Measurements from ENCODE around the gene ABCC1. TPM values are rescaled to one million over a fixed set of nuclear protein-coding genes. Genes with fewer than 3 reads are reported as not detected.

The ABCC1 gene
- polyA plus RNA-seq, 6 donors from 2014 or later: 2.9 to 9.0 (median 5.3) TPM

DNA sequence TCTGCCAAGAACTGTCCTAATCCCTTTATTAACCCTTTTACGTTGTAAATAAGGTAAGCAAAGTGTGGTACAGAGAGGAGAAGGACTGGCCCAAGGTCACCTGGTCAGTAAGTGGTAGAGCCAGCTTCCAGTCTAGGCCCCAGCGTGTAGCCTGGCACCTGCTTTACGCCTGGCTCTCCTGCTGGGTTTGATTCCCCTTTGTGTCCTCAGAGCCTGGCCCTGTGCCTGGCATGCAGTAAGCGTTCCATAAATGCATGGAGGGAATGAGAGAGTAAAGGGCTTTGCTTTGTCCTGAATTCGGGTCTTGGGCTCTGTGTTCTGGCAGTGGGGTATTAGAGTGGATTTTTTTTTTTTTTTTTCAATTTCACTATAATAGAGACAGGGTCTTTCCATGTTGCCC lies 62.7 kb downstream of the ABCC1 start:
- no peak overlapping the region for H3K4me3 Mint-ChIP-seq
- peak overlapping the region in 1 of 6 donors; percentile 42 for H3K27ac Mint-ChIP-seq
- no peaks in the 10 kb centered on the region for H3K27me3 Mint-ChIP-seq
- no peak for DNase-seq
- ATAC-seq (ENCODE audit: low read depth in 2 of 2): no peak
- peaks cover 0 to 4% (median 0%) of the 10 kb centered on the region in 7 donors for H3K9me3 Mint-ChIP-seq
- peaks cover 6 to 18% of the 10 kb centered on the region in 2 donors for H3K36me3 Mint-ChIP-seq
- peaks cover 30 to 36% (median 33%) of the 10 kb centered on the region in 3 donors for H3K4me1 Mint-ChIP-seq

- DNase-seq (no peak), ATAC-seq (ENCODE audit: low read depth in 2 of 2) (no peak)
- Mint-ChIP-seq H3K27me3 (no peaks in the 10 kb centered on the region), H3K9me3 (no peaks in the 10 kb centered on the region), H3K4me3 (no peak overlapping the region), H3K4me1 (peaks cover 23 to 34% (median 29%) of the 10 kb centered on the region in 3 donors), H3K36me3 (peaks cover 17 to 33% of the 10 kb centered on the region in 2 donors), H3K27ac (peak overlapping the region in 5 of 6 donors; percentile 2 to 85 (median 41))
Observed at GRCh38 chr16:16013812-16014211, 64.4 kb downstream of the ABCC1 start.

DNA sequence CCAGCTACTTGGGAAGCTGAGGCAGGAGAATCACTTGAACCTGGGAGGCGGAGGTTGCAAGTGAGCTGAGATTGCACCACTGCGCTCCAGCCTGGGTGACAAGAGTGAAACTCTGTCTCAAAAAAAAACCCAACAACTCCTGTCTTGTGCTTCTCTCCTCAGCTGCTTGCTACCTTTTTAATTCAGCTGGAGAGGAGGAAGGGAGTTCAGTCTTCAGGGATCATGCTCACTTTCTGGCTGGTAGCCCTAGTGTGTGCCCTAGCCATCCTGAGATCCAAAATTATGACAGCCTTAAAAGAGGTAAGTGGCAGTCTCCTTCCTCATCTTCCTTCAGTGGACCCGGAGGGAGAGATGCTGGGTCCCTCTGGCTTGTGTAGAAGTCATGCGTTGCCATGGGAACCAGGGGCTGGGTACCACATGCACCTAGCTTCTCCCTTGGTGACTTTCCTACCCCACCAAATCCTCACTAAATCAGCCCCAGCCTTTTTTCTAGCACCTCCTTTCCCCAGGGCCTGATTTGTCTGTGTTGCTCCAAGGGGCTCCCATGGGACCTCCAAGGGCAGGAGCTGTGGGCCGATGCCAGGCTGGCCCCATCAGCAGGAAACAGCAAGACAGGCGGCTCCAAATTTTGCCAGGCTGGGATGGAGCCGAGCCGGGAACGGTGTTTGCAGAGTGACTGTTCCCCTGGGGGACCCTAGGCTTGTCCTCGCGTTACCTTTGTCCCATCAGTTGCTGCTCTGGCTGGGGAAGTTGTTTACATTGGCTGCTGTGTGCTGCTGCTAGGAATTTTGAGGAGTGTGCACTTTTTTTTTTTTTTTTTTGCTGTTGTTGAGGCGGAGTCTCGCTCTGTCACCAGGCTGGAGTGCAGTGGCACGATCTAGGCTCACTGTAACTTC lies 65.2 kb downstream of the ABCC1 start:
- Mint-ChIP-seq H3K9me3 (no peaks in the 10 kb centered on the region), H3K36me3 (peaks cover 20 to 37% of the 10 kb centered on the region in 2 donors), H3K4me3 (peak overlapping the region in 1 of 8 donors; percentile 33), H3K4me1 (peaks cover 16 to 27% (median 25%) of the 10 kb centered on the region in 3 donors), H3K27ac (peak overlapping the region in 4 of 6 donors; percentile 18 to 61 (median 42)), H3K27me3 (no peaks in the 10 kb centered on the region)
- DNase-seq (no peak), ATAC-seq (ENCODE audit: low read depth in 2 of 2) (no peak)

DNA sequence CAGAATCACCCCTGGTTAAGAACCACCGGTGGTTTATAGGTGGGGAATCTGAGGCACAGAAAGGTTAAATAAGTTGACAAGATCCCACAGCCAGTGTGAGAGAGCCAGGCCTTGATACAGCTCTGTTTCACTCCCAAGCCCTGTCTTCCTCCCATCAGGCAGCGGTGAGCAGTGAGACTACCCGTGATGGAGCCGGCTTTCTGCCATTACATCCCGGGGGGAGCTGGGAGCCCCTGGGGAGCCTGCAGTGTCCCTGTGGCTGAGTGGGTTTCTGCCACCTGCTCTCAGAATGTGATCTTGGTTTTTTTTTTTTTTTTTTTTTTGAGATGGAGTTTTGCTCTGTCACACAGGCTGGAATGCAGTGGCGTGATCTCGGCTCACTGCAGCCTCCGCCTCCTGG lies 66.4 kb downstream of the ABCC1 start:
- peaks cover 20 to 36% of the 10 kb centered on the region in 2 donors for H3K36me3 Mint-ChIP-seq
- ATAC-seq (ENCODE audit: low read depth in 2 of 2) (no peak), DNase-seq (no peak)
- H3K4me1 Mint-ChIP-seq: peaks cover 20 to 25% (median 22%) of the 10 kb centered on the region in 3 donors
- no peak overlapping the region for H3K4me3 Mint-ChIP-seq
- H3K27me3 Mint-ChIP-seq: no peaks in the 10 kb centered on the region
- H3K27ac Mint-ChIP-seq: peak overlapping the region in 2 of 6 donors; percentile 47 to 75
- no peaks in the 10 kb centered on the region for H3K9me3 Mint-ChIP-seq

DNA sequence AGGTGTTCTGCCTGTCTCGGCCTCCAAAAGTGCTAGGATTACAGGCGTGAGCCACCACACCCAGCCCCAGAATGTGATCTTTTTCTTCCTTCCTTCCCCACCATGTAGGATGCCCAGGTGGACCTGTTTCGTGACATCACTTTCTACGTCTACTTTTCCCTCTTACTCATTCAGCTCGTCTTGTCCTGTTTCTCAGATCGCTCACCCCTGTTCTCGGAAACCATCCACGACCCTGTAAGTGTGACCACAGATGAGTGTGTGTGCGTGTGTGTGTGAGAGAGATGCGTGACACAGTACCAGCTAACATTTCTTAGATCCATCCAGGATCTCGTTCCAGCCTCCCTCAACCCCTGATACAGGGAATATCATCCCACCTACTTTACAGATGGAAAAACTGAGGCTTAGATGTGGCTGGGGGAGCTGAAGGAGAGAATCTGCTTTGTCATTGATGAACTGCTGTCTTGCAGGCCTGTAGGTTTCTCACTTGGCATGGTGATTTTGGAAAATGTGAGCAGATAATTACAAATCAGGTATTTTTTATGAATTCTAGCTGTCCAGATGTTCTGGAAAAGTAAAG lies 67.1 kb downstream of the ABCC1 start:
- no peak for DNase-seq
- H3K27ac Mint-ChIP-seq: peak overlapping the region in 5 of 6 donors; percentile 46 to 86 (median 58)
- peaks cover 20 to 34% of the 10 kb centered on the region in 2 donors for H3K36me3 Mint-ChIP-seq
- ATAC-seq (ENCODE audit: low read depth in 2 of 2): no peak
- no peak overlapping the region for H3K4me3 Mint-ChIP-seq
- H3K27me3 Mint-ChIP-seq: no peaks in the 10 kb centered on the region
- no peaks in the 10 kb centered on the region for H3K9me3 Mint-ChIP-seq
- peaks cover 25 to 27% (median 27%) of the 10 kb centered on the region in 3 donors for H3K4me1 Mint-ChIP-seq

DNA sequence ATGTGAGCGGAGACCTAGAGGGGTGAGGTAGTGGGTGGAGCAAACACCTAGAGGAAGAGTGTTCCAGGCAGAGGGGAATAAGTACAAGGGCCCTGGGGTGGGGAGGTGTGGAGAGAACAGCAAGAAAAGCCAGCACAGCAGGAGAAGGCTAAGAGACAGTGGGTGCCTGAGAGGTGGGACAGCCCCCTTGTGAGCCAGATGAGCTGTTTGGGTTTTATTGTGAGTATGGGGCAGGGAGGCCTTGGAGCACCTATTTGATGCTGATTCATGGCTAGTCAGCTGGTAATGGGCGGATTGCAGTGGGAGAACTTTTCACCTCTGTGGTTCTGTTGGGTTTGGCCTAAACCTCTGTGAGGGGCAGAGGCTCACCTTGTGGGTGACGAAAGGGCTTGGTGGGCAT lies 68.4 kb downstream of the ABCC1 start:
- no peak overlapping the region for H3K27ac Mint-ChIP-seq
- DNase-seq (no peak), ATAC-seq (ENCODE audit: low read depth in 2 of 2) (no peak)
- peaks cover 29 to 39% (median 34%) of the 10 kb centered on the region in 3 donors for H3K4me1 Mint-ChIP-seq
- H3K36me3 Mint-ChIP-seq: peaks cover 20 to 34% of the 10 kb centered on the region in 2 donors
- H3K27me3 Mint-ChIP-seq: no peaks in the 10 kb centered on the region
- H3K9me3 Mint-ChIP-seq: no peaks in the 10 kb centered on the region
- no peak overlapping the region for H3K4me3 Mint-ChIP-seq

- Mint-ChIP-seq H3K4me3 (no peak overlapping the region), H3K9me3 (no peaks in the 10 kb centered on the region), H3K36me3 (peaks cover 20 to 34% of the 10 kb centered on the region in 2 donors), H3K27ac (no peak overlapping the region), H3K27me3 (no peaks in the 10 kb centered on the region), H3K4me1 (peaks cover 34 to 45% (median 42%) of the 10 kb centered on the region in 3 donors)
- DNase-seq (no peak), ATAC-seq (ENCODE audit: low read depth in 2 of 2) (no peak)
Observed at GRCh38 chr16:16018705-16019104, 69.3 kb downstream of the ABCC1 start.

DNA sequence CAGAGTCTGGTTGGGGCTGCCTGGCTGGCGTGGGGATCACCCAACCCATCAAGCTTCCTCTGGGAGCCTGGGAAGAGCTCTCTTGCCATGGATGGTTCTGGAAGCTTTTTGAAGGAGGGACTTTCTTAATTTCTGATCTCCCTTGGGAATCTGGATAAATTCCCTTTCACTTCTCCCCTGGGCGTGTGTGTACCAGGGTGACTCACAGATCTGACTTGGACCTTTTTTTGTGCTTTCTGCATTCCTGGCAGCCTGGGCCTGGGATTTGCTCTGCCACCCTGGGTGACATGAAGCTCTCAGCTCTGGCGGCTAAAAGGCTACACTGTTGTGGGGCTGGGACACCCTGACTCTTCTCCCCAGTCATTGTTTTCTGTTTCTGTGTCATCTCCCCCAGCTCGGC lies 70.1 kb downstream of the ABCC1 start:
- DNase-seq: no peak
- Mint-ChIP-seq H3K36me3 (peaks cover 20 to 34% of the 10 kb centered on the region in 2 donors), H3K4me1 (peaks cover 37 to 50% (median 45%) of the 10 kb centered on the region in 3 donors), H3K27me3 (no peaks in the 10 kb centered on the region), H3K27ac (no peak overlapping the region), H3K4me3 (no peak overlapping the region), H3K9me3 (no peaks in the 10 kb centered on the region)
- ATAC-seq (ENCODE audit: low read depth in 2 of 2): no peak

- Mint-ChIP-seq H3K9me3 (no peaks in the 10 kb centered on the region), H3K36me3 (peaks cover 20 to 34% of the 10 kb centered on the region in 2 donors), H3K27me3 (no peaks in the 10 kb centered on the region), H3K27ac (peak overlapping the region in 2 of 6 donors; percentile 32 to 75), H3K4me1 (peaks cover 41 to 56% (median 53%) of the 10 kb centered on the region in 3 donors), H3K4me3 (no peak overlapping the region)
- ATAC-seq (ENCODE audit: low read depth in 2 of 2): no peak
- DNase-seq: no peak
Observed at GRCh38 chr16:16020291-16020690, 70.9 kb downstream of the ABCC1 start.

DNA sequence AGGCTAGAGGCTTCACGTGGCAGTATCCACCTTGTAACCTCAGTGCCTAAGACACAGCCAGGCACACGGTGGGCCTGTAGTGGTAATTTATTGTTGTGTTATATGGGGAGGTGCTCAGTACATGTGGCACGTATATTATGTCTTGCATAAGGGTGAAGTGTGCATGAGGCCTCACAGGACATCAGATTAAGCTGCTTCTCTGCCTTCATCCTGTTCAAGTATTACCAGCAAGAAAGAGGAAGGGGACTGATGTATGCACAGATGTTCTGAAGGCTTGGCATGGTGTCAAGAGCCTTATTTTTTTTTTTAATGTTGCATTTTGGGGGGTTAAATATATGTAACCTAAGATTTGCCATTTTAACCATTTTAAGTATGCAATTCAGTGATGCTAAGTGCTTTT lies 71.6 kb downstream of the ABCC1 start:
- Mint-ChIP-seq H3K36me3 (peaks cover 20 to 33% of the 10 kb centered on the region in 2 donors), H3K27ac (peak overlapping the region in 5 of 6 donors; percentile 19 to 86 (median 48)), H3K4me1 (peaks cover 42 to 57% (median 51%) of the 10 kb centered on the region in 3 donors), H3K4me3 (peak overlapping the region in 1 of 8 donors; percentile 29), H3K9me3 (no peaks in the 10 kb centered on the region), H3K27me3 (no peaks in the 10 kb centered on the region)
- DNase-seq (no peak), ATAC-seq (ENCODE audit: low read depth in 2 of 2) (no peak)

GRCh38 chr16:16021646-16021987 lies 72.2 kb downstream of the ABCC1 start:
- Mint-ChIP-seq H3K9me3 (no peaks in the 10 kb centered on the region), H3K36me3 (peaks cover 16 to 27% of the 10 kb centered on the region in 2 donors), H3K27ac (peak overlapping the region in 4 of 6 donors; percentile 15 to 69 (median 38)), H3K4me3 (peak overlapping the region in 1 of 8 donors; percentile 35), H3K4me1 (peaks cover 38 to 58% (median 51%) of the 10 kb centered on the region in 3 donors), H3K27me3 (no peaks in the 10 kb centered on the region)
- DNase-seq (no peak), ATAC-seq (ENCODE audit: low read depth in 2 of 2) (no peak)

GRCh38 chr16:16021988-16022682 lies 72.7 kb downstream of the ABCC1 start:
- DNase-seq: no peak
- H3K9me3 Mint-ChIP-seq: no peaks in the 10 kb centered on the region
- peaks cover 15 to 25% of the 10 kb centered on the region in 2 donors for H3K36me3 Mint-ChIP-seq

GRCh38 chr16:16022683-16023064 lies 73.3 kb downstream of the ABCC1 start:
- peak overlapping the region in 2 of 8 donors; percentile 4 to 44 for H3K4me3 Mint-ChIP-seq

More at GRCh38 chr16:16021988-16022682, 72.7 kb downstream of the ABCC1 start:
- H3K4me3 Mint-ChIP-seq: peak overlapping the region in 3 of 8 donors; percentile 4 to 44 (median 35)
- no peak for ATAC-seq (ENCODE audit: low read depth in 2 of 2)
- H3K27ac Mint-ChIP-seq: peak overlapping the region; percentile 5 to 76 (median 64)
- peaks cover 38 to 54% (median 51%) of the 10 kb centered on the region in 3 donors for H3K4me1 Mint-ChIP-seq
- H3K27me3 Mint-ChIP-seq: no peaks in the 10 kb centered on the region

More at GRCh38 chr16:16022683-16023064, 73.3 kb downstream of the ABCC1 start:
- peaks cover 37 to 54% (median 50%) of the 10 kb centered on the region in 3 donors for H3K4me1 Mint-ChIP-seq
- no peak for DNase-seq
- ATAC-seq (ENCODE audit: low read depth in 2 of 2): no peak
- H3K27me3 Mint-ChIP-seq: no peaks in the 10 kb centered on the region
- H3K36me3 Mint-ChIP-seq: peaks cover 12 to 21% of the 10 kb centered on the region in 2 donors
- no peaks in the 10 kb centered on the region for H3K9me3 Mint-ChIP-seq
- H3K27ac Mint-ChIP-seq: peak overlapping the region; percentile 10 to 76 (median 38)
